Suppressor macrophage treated with lipopolysaccharide for 1 hour (primary cell): ENCODE results near the gene ENPP6.
"Not testable (repeated sequence)": the region's sequence is repeated elsewhere in the genome, so short reads cannot be mapped to it uniquely, and the experiment has no call there.

Experiments
- DNase-seq, 3 donors: peaks; one replicate each; pipeline ENCODE4 v3.0.0-alpha.2; 2020 to 2022

Gene ENPP6

GRCh38 chr4:184146951-184147350 lies 70.7 kb downstream of the ENPP6 start:
- DNase-seq = no peak

- DNase-seq = no peak
Measured at GRCh38 chr4:184145596-184145995, 72.1 kb downstream of the ENPP6 start.

- DNase-seq = no peak
Measured at GRCh38 chr4:184143770-184144564, 73.7 kb downstream of the ENPP6 start.

- DNase-seq = no peak
Measured at GRCh38 chr4:184142121-184143000, 75.3 kb downstream of the ENPP6 start.

GRCh38 chr4:184140901-184141300 lies 76.8 kb downstream of the ENPP6 start:
- DNase-seq = not testable (repeated sequence)

- no peak for DNase-seq
Measured at GRCh38 chr4:184136525-184136924, 81.1 kb downstream of the ENPP6 start.

GRCh38 chr4:184126800-184127199 lies 90.9 kb downstream of the ENPP6 start:
- DNase-seq = no peak

- no peak for DNase-seq
Measured at GRCh38 chr4:184122631-184123408, 94.9 kb downstream of the ENPP6 start.

- no peak for DNase-seq
Measured at GRCh38 chr4:184120549-184121127, 97.0 kb downstream of the ENPP6 start.

GRCh38 chr4:184117662-184118199 lies 99.9 kb downstream of the ENPP6 start:
- DNase-seq = no peak

GRCh38 chr4:184115399-184115798 lies 102.3 kb downstream of the ENPP6 start:
- no peak for DNase-seq

- no peak for DNase-seq
Measured at GRCh38 chr4:184114431-184114830, 103.2 kb downstream of the ENPP6 start.

- no peak for DNase-seq
Measured at GRCh38 chr4:184112006-184112550, 105.6 kb downstream of the ENPP6 start.

- no peak for DNase-seq
Measured at GRCh38 chr4:184111233-184111832, 106.3 kb downstream of the ENPP6 start.

- no peak for DNase-seq
Measured at GRCh38 chr4:184110452-184111224, 107.0 kb downstream of the ENPP6 start.

GRCh38 chr4:184108006-184108501 lies 109.6 kb downstream of the ENPP6 start:
- DNase-seq = no peak

- no peak for DNase-seq
Measured at GRCh38 chr4:184104419-184105101, 113.1 kb downstream of the ENPP6 start.

GRCh38 chr4:184103527-184104264 lies 114.0 kb downstream of the ENPP6 start:
- no peak for DNase-seq

GRCh38 chr4:184102927-184103326 lies 114.7 kb downstream of the ENPP6 start:
- DNase-seq = no peak
